H1 (cell line): ENCODE measurements around the gene RPS6KA2. TPM values are rescaled to one million over a fixed set of nuclear protein-coding genes. Genes with fewer than 3 reads are reported as not detected.

Experiments
- KDM4A ChIP-seq: IDR thresholded peaks from one replicate; pipeline ENCODE4 v1.7.1; 2012; ENCODE audit warnings: low read depth, mild to moderate bottlenecking, moderate library complexity, low read length, inconsistent platforms; ENCODE audit not compliant: severe bottlenecking
- POLR2AphosphoS5 ChIP-seq: IDR thresholded peaks from 2 replicates; pipeline ENCODE4 v1.6.1; 2011; ENCODE audit warnings: low read depth, low read length
- polyA plus RNA-seq, 7 experiments: library from polyadenylated mRNA; depleted of rRNA in 3 of 7; stranded (reverse) in 5 of 7; unstranded in 2 of 7; fragments of >200 nt in 5 of 7; fragments of 200-250 nt in 2 of 7; gene quantifications; 1 replicate in 5 of 7; 2 replicates in 1 of 7; 4 replicates in 1 of 7; pipeline versions ENCODE4 v1.2.1 to v1.2.3, GENCODE V29; 2011 to 2013; ENCODE audit warnings: missing spikeins in 2 of 7, mixed read lengths in 2 of 7
- total RNA-seq: library from RNA; stranded (reverse); fragmentation: NEBNext Ultra II Directional; extraction: Animal tissue kit (Norgen Biotek cat#: 25700); gene quantifications from 2 replicates; pipeline ENCODE4 v1.2.1, GENCODE V29; 2021
- TF ChIP-seq, protein P1 (sequence below): fragments of 300-600 bp; sonication (generic); IDR thresholded peaks from 2 replicates; pipeline ENCODE4 v1.7.1; 2012; ENCODE audit warnings: low read length, moderate library complexity, mild to moderate bottlenecking, inconsistent platforms; ENCODE audit not compliant: insufficient replicate concordance
- TF ChIP-seq, protein P2 (sequence below): IDR thresholded peaks from 2 replicates; pipeline ENCODE4 v1.6.1; 2012; ENCODE audit warnings: low read length, inconsistent platforms

Gene RPS6KA2
- total and polyA plus RNA-seq, 2 of the 8 experiments (the other 6 are each of a cell fraction or from before 2014, with no cell fraction given) = 8.8 to 25.7 TPM

DNA sequence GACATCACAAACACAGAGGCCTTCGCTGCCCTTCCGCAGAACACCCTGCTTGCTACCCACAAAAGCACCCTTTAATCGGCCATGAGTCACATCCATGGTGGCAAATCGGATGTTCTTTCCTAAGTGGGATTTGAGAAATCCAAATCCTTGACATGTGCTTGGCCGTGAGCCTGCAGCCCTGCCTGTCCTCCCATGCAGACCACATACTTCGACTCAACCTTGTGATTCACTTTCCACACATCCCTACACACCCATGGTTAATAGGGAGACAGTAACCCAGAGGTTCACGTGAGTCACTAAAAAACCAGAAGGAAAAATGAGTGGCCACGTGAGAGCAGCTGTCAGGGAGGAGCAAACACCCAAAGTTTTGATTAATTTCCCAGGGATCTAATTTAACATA lies 59.9 kb downstream of the RPS6KA2 start (continued):
- TF ChIP-seq, protein P1, sequence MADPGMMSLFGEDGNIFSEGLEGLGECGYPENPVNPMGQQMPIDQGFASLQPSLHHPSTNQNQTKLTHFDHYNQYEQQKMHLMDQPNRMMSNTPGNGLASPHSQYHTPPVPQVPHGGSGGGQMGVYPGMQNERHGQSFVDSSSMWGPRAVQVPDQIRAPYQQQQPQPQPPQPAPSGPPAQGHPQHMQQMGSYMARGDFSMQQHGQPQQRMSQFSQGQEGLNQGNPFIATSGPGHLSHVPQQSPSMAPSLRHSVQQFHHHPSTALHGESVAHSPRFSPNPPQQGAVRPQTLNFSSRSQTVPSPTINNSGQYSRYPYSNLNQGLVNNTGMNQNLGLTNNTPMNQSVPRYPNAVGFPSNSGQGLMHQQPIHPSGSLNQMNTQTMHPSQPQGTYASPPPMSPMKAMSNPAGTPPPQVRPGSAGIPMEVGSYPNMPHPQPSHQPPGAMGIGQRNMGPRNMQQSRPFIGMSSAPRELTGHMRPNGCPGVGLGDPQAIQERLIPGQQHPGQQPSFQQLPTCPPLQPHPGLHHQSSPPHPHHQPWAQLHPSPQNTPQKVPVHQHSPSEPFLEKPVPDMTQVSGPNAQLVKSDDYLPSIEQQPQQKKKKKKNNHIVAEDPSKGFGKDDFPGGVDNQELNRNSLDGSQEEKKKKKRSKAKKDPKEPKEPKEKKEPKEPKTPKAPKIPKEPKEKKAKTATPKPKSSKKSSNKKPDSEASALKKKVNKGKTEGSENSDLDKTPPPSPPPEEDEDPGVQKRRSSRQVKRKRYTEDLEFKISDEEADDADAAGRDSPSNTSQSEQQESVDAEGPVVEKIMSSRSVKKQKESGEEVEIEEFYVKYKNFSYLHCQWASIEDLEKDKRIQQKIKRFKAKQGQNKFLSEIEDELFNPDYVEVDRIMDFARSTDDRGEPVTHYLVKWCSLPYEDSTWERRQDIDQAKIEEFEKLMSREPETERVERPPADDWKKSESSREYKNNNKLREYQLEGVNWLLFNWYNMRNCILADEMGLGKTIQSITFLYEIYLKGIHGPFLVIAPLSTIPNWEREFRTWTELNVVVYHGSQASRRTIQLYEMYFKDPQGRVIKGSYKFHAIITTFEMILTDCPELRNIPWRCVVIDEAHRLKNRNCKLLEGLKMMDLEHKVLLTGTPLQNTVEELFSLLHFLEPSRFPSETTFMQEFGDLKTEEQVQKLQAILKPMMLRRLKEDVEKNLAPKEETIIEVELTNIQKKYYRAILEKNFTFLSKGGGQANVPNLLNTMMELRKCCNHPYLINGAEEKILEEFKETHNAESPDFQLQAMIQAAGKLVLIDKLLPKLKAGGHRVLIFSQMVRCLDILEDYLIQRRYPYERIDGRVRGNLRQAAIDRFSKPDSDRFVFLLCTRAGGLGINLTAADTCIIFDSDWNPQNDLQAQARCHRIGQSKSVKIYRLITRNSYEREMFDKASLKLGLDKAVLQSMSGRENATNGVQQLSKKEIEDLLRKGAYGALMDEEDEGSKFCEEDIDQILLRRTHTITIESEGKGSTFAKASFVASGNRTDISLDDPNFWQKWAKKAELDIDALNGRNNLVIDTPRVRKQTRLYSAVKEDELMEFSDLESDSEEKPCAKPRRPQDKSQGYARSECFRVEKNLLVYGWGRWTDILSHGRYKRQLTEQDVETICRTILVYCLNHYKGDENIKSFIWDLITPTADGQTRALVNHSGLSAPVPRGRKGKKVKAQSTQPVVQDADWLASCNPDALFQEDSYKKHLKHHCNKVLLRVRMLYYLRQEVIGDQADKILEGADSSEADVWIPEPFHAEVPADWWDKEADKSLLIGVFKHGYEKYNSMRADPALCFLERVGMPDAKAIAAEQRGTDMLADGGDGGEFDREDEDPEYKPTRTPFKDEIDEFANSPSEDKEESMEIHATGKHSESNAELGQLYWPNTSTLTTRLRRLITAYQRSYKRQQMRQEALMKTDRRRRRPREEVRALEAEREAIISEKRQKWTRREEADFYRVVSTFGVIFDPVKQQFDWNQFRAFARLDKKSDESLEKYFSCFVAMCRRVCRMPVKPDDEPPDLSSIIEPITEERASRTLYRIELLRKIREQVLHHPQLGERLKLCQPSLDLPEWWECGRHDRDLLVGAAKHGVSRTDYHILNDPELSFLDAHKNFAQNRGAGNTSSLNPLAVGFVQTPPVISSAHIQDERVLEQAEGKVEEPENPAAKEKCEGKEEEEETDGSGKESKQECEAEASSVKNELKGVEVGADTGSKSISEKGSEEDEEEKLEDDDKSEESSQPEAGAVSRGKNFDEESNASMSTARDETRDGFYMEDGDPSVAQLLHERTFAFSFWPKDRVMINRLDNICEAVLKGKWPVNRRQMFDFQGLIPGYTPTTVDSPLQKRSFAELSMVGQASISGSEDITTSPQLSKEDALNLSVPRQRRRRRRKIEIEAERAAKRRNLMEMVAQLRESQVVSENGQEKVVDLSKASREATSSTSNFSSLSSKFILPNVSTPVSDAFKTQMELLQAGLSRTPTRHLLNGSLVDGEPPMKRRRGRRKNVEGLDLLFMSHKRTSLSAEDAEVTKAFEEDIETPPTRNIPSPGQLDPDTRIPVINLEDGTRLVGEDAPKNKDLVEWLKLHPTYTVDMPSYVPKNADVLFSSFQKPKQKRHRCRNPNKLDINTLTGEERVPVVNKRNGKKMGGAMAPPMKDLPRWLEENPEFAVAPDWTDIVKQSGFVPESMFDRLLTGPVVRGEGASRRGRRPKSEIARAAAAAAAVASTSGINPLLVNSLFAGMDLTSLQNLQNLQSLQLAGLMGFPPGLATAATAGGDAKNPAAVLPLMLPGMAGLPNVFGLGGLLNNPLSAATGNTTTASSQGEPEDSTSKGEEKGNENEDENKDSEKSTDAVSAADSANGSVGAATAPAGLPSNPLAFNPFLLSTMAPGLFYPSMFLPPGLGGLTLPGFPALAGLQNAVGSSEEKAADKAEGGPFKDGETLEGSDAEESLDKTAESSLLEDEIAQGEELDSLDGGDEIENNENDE = no peak
- no peak for TF ChIP-seq POLR2AphosphoS5
- no peak for TF ChIP-seq KDM4A
- TF ChIP-seq, protein P2, sequence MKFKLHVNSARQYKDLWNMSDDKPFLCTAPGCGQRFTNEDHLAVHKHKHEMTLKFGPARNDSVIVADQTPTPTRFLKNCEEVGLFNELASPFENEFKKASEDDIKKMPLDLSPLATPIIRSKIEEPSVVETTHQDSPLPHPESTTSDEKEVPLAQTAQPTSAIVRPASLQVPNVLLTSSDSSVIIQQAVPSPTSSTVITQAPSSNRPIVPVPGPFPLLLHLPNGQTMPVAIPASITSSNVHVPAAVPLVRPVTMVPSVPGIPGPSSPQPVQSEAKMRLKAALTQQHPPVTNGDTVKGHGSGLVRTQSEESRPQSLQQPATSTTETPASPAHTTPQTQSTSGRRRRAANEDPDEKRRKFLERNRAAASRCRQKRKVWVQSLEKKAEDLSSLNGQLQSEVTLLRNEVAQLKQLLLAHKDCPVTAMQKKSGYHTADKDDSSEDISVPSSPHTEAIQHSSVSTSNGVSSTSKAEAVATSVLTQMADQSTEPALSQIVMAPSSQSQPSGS = no peak
